Upper lobe of left lung (tissue), 6 donors: ENCODE data around the gene IL36RN. TPM values are rescaled to one million over a fixed set of nuclear protein-coding genes. Genes with fewer than 3 reads are reported as not detected.

Experiments
- ATAC-seq, 2 donors: fragments of 200-7000 bp; cut with Tn5 transposase; one replicate each; pipeline ENCODE4 v1.9.1; 2022; ENCODE audit warnings: mild to moderate bottlenecking in 2 of 2, moderate library complexity in 2 of 2; ENCODE audit not compliant: low FRiP score in 2 of 2
- DNase-seq, 2 donors: peaks; one replicate each; pipeline ENCODE4 v3.0.0-alpha.2; 2019 to 2020
- H3K27ac ChIP-seq, 4 donors: fragments of 200-600 bp; sonication (generic); one replicate each; pipeline ENCODE4 v1.5.1; 2016 to 2019
- H3K27me3 ChIP-seq, 4 donors: fragments of 200-600 bp; sonication (generic); one replicate each; pipeline ENCODE4 v1.5.1; 2017 to 2019
- H3K36me3 ChIP-seq, 4 donors: fragments of 200-600 bp; sonication (generic); one replicate each; pipeline ENCODE4 v1.5.1; 2016 to 2019
- H3K4me1 ChIP-seq, 4 donors: fragments of 200-600 bp; sonication (generic); one replicate each; pipeline ENCODE4 v1.5.1; 2018 to 2019
- H3K4me3 ChIP-seq, 4 donors: fragments of 200-600 bp; sonication (generic); one replicate each; pipeline ENCODE4 v1.5.1; 2017 to 2019; ENCODE audit warnings: mild to moderate bottlenecking in 2 of 4, moderate library complexity in 1 of 4
- H3K9me3 ChIP-seq, 4 donors: fragments of 200-600 bp; sonication (generic); one replicate each; pipeline ENCODE4 v1.5.1; 2018 to 2019
- EP300 ChIP-seq, 4 donors: sonication (generic); formaldehyde crosslinking; IDR thresholded peaks; one replicate each; pipeline ENCODE4 v1.5.1; 2017; ENCODE audit warnings: antibody characterized with exemption in 4 of 4, control low read depth in 2 of 4
- POLR2A ChIP-seq, 4 donors: fragments of 450-650 bp; IDR thresholded peaks; one replicate each; pipeline ENCODE4 v1.5.1; 2016 to 2017; ENCODE audit warnings: antibody characterized with exemption in 4 of 4, mild to moderate bottlenecking in 2 of 4
- POLR2AphosphoS5 ChIP-seq, 2 donors: sonication (generic); formaldehyde crosslinking; IDR thresholded peaks; one replicate each; pipeline ENCODE4 v1.5.1; 2017; ENCODE audit warnings: antibody characterized with exemption in 2 of 2
- WGBS, 2 donors: methylation state at CpG; one replicate each; pipeline ENCODE4 v1.1.5; 2017 to 2018; 5-methylcytosine and 5-hydroxymethylcytosine counted together
- total RNA-seq, 6 donors: library from RNA; depleted of rRNA in 4 of 6; stranded (reverse); fragments of >200 nt in 4 of 6; gene quantifications; one replicate each; pipeline versions ENCODE4 v1.1.0 to v1.2.1, GENCODE V29; 2016 to 2021
- TF ChIP-seq, protein P1 (sequence below), 6 experiments: fragments of 450-650 bp in 4 of 6; fragments of 200-600 bp in 2 of 6; sonication (generic) in 2 of 6; IDR thresholded peaks; one replicate each; pipeline ENCODE4 v1.5.1; 2016 to 2019; ENCODE audit warnings: antibody characterized with exemption in 6 of 6
- donor health status: DM: no; HTN: no; CAD: no; lungs with moderate emphysema.
- donor health status: DM: no; HTN: yes; CAD: no; lungs with severe emphysema.

IL36RN gene
- total RNA-seq, 6 donors from 2014 or later, result not detected

DNA sequence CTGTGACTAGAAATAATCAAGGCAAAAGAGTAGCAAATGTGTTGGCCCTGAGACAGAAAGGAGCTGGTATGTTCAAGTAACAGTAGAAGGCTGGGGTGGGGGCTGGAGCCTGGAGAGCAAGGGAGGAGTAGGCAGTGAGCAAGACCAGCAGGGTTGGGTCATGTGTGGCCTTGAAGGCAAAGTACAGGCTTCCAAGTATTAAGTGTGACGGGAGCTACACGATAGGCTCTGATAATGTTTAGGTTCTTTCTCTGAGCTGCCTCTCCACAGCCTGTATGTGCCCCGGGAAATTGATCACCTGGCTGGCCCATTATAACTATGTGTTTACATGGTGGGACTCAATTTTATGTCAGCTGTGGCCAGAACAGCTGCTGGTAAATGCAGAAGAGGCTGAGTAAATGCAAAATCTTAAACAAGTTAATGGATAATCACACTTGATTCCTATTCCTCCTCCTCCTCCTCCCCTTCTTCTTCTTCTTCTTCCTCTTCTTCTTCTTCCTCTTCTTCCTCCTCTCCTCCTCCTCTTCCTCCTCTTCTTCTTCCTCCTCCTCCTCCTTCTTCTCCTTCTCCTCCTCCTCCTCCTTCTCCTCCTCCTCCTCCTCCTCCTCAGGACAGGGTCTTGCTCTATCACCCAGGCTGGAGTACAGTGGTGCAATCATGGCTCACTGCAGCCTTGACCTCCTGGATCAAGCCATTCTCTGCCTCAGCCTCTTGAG is 18.1 kb downstream of the IL36RN start:
- H3K27ac ChIP-seq, result peak overlapping the region in 2 of 4 donors; percentile 47 to 76
- WGBS, 2 donors, result 48 to 67% methylated on average over 3 of the region's 3 CpGs
- H3K4me1 ChIP-seq, result peaks cover 0 to 8% (median 6%) of the 10 kb centered on the region in 4 donors
- no peaks in the 10 kb centered on the region for H3K9me3 ChIP-seq
- no peaks in the 10 kb centered on the region for H3K27me3 ChIP-seq
- TF ChIP-seq EP300 (IDR thresholded peaks at IDR 0.05) (no peak), POLR2AphosphoS5 (IDR thresholded peaks at IDR 0.05) (no peak), POLR2A (IDR thresholded peaks at IDR 0.05) (no peak)
- TF ChIP-seq, protein P1, sequence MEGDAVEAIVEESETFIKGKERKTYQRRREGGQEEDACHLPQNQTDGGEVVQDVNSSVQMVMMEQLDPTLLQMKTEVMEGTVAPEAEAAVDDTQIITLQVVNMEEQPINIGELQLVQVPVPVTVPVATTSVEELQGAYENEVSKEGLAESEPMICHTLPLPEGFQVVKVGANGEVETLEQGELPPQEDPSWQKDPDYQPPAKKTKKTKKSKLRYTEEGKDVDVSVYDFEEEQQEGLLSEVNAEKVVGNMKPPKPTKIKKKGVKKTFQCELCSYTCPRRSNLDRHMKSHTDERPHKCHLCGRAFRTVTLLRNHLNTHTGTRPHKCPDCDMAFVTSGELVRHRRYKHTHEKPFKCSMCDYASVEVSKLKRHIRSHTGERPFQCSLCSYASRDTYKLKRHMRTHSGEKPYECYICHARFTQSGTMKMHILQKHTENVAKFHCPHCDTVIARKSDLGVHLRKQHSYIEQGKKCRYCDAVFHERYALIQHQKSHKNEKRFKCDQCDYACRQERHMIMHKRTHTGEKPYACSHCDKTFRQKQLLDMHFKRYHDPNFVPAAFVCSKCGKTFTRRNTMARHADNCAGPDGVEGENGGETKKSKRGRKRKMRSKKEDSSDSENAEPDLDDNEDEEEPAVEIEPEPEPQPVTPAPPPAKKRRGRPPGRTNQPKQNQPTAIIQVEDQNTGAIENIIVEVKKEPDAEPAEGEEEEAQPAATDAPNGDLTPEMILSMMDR (IDR thresholded peaks at IDR 0.05), result no peak
- no peaks in the 10 kb centered on the region for H3K36me3 ChIP-seq
- DNase-seq (no peak), ATAC-seq (no peak)
- H3K4me3 ChIP-seq, result no peak overlapping the region

DNA sequence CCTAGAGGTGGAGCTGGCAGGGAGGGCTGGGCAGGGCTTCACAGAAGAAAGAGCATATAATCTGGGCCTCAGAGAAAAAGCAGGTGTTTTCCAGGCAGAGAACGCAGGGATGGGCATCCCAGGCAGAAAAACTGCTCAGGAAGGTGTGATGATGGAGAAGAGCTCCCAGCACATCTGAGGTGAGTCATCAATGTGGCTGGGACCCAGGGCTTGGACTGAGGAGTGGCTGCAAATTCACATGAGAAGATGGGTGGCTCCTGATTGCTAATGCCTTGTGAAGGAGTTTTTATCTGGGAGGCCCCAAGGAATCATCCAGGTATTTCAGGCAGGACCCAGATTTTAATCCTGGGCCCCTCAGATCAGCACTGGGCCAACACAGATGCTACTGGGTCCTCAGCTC is 18.9 kb downstream of the IL36RN start:
- Histone ChIP-seq H3K36me3 (no peaks in the 10 kb centered on the region), H3K4me1 (peaks cover 0 to 8% (median 6%) of the 10 kb centered on the region in 4 donors), H3K4me3 (no peak overlapping the region), H3K9me3 (no peaks in the 10 kb centered on the region), H3K27ac (peak overlapping the region; percentile 34 to 76 (median 56)), H3K27me3 (no peaks in the 10 kb centered on the region)
- ATAC-seq (no peak), DNase-seq (no peak)
- 80 to 85% methylated on average over 1 of the region's 1 CpG for WGBS, 2 donors
- TF ChIP-seq EP300 (IDR thresholded peaks at IDR 0.05) (no peak), POLR2AphosphoS5 (IDR thresholded peaks at IDR 0.05) (no peak), POLR2A (IDR thresholded peaks at IDR 0.05) (no peak)
- TF ChIP-seq, protein P1 (IDR thresholded peaks at IDR 0.05), result no peak

- ATAC-seq (peak; percentile 7 to 70), DNase-seq (peak in 1 of 2 donors; percentile 60)
- TF ChIP-seq, protein P1 (IDR thresholded peaks at IDR 0.05), result no peak
- TF ChIP-seq POLR2AphosphoS5 (IDR thresholded peaks at IDR 0.05) (no peak), EP300 (IDR thresholded peaks at IDR 0.05) (peak in 1 of 4 donors; percentile 75), POLR2A (IDR thresholded peaks at IDR 0.05) (no peak)
- no peaks in the 10 kb centered on the region for H3K36me3 ChIP-seq
- 34 to 41% methylated on average over 6 of the region's 6 CpGs for WGBS, 2 donors
- H3K27me3 ChIP-seq, result no peaks in the 10 kb centered on the region
- no peaks in the 10 kb centered on the region for H3K9me3 ChIP-seq
- no peak overlapping the region for H3K4me3 ChIP-seq
- peaks cover 0 to 8% (median 6%) of the 10 kb centered on the region in 4 donors for H3K4me1 ChIP-seq
- H3K27ac ChIP-seq, result peak overlapping the region; percentile 34 to 76 (median 56)
Measured at GRCh38 chr2:113078350-113078839, 19.4 kb downstream of the IL36RN start.

- H3K36me3 ChIP-seq, result no peaks in the 10 kb centered on the region
- H3K27ac ChIP-seq, result peak overlapping the region in 2 of 4 donors; percentile 12 to 61
- H3K4me3 ChIP-seq, result no peak overlapping the region
- no peaks in the 10 kb centered on the region for H3K27me3 ChIP-seq
- ATAC-seq (no peak), DNase-seq (no peak)
- peaks cover 0 to 8% (median 6%) of the 10 kb centered on the region in 4 donors for H3K4me1 ChIP-seq
- WGBS, 2 donors, result 76 to 86% methylated on average over 4 of the region's 4 CpGs
- no peak for TF ChIP-seq POLR2A (IDR thresholded peaks at IDR 0.05)
- TF ChIP-seq, protein P1 (IDR thresholded peaks at IDR 0.05), result no peak
- no peak for TF ChIP-seq POLR2AphosphoS5 (IDR thresholded peaks at IDR 0.05)
- no peak for TF ChIP-seq EP300 (IDR thresholded peaks at IDR 0.05)
- no peaks in the 10 kb centered on the region for H3K9me3 ChIP-seq
Measured at GRCh38 chr2:113079131-113079530, 20.1 kb downstream of the IL36RN start.
